GM18499 (cell line): Measurements from ENCODE around the gene DISP2.

Experiments used
- ATAC-seq: cut with Tn5 transposase; IDR thresholded peaks from one replicate; pipeline ENCODE4 v1.9.1; 2021; ENCODE audit warnings: moderate number of reproducible peaks; ENCODE audit not compliant: insufficient read depth, unreplicated experiment

The DISP2 gene

DNA sequence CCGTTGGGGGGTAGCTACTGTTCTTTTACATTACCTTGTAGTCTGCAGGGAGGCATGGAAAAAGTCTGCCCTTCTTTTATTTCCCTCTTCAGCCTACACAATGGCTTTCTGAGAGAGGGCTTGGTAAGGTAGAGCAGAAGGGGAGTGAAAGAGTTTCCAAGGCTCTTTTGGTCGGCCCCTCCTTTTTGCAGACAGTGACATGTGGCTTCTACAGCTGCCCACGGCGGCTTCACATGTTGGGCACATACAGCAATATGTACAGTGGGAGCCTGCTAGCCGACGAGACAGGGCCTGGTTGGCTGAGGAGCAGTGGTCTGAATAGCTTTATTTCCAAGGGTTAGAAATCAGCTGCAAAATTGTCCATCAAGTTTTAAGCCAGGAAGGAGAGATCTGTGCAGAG is 30.6 kb upstream of the DISP2 start:
- no peak for ATAC-seq

DNA sequence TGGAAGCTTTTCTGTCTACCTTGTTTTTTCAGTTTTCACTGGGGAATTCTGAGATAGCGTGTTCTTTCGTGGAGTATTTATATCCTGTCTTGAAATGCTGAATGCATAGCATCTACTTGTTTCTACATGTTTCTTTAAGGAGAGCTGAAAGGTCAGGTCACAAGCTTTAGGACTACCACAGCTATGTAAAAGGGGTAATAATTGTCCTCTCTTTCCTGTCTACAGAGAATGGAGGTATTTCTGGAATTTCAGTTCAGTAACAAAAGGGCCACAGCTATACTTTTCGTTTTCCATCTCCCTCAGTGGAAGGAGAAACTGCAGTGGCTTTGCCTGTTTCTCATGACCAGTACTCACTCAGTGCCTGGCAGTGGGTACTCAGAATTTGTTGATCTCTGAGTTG is 29.8 kb upstream of the DISP2 start:
- ATAC-seq, result no peak

DNA sequence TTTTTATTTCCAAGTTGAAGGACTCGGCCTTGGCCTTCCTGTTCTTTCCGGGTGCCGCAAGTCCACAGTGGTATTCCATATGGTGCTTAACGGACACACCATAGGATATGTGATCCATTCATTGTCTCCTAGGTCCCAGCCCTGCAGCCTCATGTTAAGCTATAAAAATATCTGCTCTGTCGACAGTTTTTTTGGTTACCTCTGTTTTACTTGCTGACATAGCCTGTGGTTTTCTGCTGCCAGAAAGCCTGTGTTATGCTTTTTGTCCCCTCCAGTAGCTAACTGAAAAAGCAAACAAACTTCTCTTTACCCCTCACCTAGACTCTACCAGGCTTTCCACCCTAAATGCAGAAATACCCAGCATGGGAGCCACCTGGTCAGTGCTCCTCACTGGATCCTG is 29.3 kb upstream of the DISP2 start:
- no peak for ATAC-seq

DNA sequence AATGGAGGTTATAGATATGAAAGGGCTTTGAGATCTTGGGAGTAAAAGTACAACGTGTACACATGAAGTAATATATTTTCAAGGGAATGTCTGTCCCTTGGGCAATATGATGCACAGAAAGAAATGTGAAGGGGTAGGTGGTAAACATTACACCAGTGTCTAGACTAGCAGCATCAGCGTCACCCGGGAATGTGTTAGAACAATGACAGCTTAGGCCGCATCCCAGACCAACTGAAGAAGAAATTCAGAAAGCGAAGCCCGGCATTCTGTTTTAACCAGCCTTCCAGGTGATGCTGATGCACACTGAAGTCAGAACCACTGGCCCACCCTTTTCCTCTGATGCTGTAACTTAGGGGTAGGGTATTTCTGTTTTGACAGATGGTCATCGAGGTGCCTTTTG is 28.2 kb upstream of the DISP2 start:
- ATAC-seq, result no peak

DNA sequence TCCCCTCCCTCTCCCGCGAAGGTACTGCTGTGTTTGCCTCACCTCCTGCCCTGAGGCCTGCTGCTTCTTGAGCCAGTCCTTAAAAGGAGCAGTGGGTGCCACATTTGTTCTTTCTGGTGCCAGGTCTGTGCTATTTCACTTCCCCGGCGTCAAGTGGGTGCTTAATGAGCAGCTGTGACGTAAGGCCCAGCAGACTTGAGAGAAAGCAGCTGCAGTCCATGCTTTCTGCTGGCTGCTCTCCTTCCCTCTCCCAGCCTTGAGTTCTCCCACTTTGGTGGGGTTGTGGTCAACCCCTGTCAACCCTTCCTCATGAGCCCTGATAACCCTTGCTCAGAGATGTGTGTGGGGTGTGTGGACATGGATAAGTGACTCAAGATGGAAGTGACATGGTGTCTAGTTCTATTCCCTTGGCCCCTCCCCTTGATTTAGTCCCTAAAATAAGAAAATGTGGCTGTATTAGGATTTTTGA is 27.6 kb upstream of the DISP2 start:
- no peak for ATAC-seq

- ATAC-seq, result no peak
These were observed 27.0 kb upstream of the DISP2 start for GRCh38 chr15:40331026-40331425.

DNA sequence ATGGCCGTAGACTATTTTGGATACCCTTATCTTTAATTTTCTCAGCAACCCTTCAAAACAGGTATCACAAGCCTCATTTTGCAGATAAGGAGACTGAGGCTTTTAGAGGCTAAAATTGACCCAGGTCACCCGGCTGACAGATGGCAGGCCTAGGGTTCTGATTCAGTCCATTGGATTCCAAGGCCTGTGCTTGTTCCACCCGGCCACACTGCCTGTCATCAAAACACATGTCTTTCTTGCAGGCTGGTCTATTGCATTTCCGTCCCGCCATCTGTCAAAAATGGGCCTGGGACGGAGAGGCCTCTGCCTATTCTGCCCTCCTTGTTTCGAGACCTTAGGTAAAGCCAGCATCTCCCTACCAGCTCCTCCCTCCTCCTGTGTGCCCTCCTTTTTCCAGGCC is 26.4 kb upstream of the DISP2 start:
- no peak for ATAC-seq

DNA sequence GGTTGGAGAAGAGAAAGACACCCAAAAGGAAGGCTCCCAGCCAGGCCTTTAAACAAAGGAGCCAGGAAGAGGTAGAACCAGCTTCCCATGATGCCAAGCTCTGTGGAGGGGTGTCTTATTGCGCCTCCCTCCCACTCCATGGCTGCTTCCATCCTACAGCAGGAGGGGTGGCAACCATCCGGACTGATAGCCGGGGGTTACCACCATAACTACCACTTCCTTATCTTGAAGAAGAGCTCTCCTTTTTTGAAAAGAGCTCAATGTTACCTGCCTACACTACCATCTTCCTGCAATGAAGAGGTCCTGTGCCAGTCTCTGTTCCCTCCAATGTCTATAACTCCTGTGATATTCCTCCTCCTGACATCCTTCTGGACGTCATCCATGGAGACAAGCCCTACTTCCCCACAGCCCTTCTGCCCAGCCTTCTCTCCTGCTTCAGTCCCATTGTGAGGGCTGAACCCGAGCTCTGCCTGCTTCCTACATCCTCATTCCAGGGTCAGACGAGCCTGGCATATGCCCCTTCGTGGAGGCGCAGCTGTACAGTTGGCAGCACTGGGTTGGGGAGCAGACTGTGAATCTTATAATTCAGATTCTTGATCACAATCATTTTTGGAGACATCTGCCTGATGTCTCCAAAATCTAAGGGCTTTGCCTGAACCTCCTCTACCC is 25.8 kb upstream of the DISP2 start:
- no peak for ATAC-seq

DNA sequence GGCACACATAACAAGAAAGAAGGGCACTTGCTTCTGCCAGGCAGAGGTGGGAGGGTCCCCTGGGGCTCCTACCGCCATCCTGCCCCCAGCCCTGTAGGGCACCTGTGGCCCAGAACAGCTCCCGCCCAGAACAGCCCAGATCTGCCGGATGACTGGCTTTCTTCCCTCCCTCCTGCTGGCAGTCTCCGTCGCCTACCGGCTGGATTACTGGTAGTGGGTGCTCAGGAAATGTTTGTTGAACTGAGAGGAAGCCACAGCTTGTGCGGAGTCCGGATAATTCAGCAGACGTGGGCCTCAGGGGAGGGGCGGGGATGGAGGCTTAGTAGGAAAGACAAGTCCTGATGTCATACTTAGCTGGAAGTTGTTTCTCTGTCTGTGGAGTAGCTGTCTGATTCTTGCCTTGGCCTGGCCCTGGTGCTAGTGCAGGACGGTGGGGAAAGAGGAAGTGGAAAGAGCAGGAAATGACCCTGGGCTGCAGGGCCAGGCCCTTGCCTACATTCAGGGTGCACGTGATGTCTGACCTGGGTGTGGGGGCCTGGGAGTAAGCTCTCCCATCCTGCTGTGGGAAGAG is 24.0 kb upstream of the DISP2 start:
- ATAC-seq, result no peak

GRCh38 chr15:40334541-40334940 is 23.5 kb upstream of the DISP2 start:
- no peak for ATAC-seq

DNA sequence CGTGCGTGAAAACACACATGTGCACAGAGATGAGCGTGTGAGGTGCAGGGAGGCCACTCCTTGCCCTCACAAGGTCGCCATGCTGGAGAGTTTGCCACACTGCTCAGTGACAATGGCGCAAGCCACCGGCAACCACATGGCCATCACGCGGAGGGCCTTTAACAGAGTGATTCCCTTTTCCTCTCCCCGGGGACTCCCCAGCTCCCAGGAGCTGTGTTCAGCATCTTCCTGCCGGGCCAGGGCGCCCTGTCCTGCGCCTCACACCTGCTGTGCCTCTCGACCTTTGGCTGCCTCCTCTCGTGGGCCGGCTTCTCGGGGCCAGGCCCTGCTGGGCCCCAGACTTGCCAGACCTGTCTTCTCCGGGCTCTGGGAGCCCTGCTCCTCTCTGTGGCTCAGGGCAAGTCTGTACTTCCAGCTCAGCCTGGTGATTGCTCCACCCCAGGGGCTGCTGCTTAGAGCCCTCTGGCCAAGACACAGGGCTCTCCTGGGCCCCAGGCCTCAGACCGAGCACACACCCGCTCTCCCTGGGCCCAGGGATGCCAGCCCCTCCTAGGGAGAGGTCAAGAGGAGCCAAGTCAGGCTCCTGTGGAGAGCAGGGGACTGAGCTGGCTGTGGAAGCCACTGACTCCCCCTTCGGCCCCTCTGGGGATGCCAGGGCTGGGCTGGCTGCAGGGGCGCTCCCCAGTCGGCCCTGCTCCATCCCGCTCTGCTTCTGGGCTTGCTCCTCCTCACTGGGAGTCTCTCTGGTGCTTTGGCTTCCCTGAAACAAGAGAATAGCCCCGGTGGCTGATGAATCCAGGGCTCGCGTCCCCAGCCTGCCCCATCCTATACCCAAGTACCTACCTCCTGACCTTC is 22.9 kb upstream of the DISP2 start:
- ATAC-seq, result no peak

- no peak for ATAC-seq
These were observed 21.9 kb upstream of the DISP2 start for GRCh38 chr15:40335938-40336743.

DNA sequence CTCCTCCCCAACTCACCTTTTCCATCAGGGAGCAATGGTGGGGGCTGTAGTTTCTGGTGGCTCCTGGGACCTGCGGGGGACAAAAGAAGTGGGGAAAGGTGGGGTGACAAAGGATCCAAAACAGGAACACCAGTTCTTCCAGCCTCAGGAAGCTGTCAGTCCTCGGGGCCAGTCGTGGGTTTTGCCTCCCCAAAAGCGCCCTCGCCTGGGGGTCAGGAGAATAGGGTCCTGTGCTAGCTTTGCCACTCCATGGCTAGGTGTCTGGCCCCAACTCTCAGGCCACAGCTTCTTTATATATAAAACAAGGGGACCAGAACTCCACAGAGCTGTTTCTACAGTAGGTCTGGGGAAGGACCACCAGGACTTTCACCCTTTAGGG is 21.3 kb upstream of the DISP2 start:
- no peak for ATAC-seq

- no peak for ATAC-seq
These were observed 20.4 kb upstream of the DISP2 start for GRCh38 chr15:40337597-40337996.

DNA sequence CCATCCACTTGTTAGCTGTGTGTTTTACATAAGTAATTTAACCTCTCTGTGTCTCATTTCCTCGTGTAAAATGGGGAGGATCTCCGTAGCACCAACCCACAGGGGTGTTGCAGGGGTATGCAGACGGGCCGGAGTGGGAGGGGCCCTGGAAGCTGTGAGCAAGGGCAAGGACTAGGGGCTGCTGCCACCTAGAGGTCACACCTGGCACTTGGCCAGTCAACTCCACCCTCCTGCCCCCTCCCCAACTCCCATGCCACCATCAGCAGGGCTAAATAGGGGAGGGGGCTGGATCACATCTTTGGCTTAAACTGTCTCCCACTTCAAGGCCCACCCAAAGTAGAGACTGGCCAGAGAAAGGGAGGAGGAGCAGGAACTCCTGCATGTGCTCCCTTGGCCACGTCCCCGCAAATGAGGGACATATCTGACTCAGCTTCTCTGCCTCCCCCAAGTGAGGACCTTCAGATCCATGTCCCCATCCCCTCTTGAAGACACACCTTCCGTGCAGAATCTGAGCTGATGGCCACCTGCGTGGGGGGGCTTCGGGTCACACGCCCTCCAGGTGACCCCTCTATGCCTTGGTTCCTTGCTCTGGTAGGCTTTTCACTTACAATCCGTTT is 19.9 kb upstream of the DISP2 start:
- no peak for ATAC-seq

- no peak for ATAC-seq
These were observed 18.9 kb upstream of the DISP2 start for GRCh38 chr15:40338921-40339620.

DNA sequence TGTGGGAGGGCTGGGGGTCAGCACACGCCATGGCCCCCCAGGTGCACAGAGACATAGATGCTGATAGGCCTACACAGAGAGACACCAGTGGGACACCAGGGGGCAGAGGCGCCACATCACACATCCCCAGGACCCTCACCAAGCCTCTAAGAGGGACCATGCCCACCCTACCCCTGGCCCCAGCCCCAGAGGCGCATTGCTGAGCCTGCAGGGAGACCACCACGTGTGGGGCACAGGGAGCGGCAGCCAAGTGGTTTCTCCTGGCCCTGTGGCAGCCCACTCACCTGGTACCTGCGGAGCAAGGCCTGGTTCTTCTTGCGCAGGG is 18.4 kb upstream of the DISP2 start:
- no peak for ATAC-seq

GRCh38 chr15:40340038-40340739 is 17.8 kb upstream of the DISP2 start:
- no peak for ATAC-seq

GRCh38 chr15:40340740-40341400 is 17.1 kb upstream of the DISP2 start, which contains the start of gene CCDC9B:
CCDC9B (minus strand) TSS chr15:40340939; CDS start chr15:40340819, 120 bp downstream.
- ATAC-seq, result no peak
